IPS DF 19.7 (cell line): Measurements from ENCODE around the gene TMEM130.

Source experiments
- DNase-seq: peaks from one replicate; pipeline ENCODE4 v3.0.0-alpha.2; 2013; ENCODE audit warnings: low read depth, low spot score

TMEM130 gene

GRCh38 chr7:98808751-98809460 lies 60.9 kb downstream of the TMEM130 start:
- no peak for DNase-seq

- DNase-seq, result no peak
Observed at GRCh38 chr7:98807068-98808048, 62.5 kb downstream of the TMEM130 start.

DNA sequence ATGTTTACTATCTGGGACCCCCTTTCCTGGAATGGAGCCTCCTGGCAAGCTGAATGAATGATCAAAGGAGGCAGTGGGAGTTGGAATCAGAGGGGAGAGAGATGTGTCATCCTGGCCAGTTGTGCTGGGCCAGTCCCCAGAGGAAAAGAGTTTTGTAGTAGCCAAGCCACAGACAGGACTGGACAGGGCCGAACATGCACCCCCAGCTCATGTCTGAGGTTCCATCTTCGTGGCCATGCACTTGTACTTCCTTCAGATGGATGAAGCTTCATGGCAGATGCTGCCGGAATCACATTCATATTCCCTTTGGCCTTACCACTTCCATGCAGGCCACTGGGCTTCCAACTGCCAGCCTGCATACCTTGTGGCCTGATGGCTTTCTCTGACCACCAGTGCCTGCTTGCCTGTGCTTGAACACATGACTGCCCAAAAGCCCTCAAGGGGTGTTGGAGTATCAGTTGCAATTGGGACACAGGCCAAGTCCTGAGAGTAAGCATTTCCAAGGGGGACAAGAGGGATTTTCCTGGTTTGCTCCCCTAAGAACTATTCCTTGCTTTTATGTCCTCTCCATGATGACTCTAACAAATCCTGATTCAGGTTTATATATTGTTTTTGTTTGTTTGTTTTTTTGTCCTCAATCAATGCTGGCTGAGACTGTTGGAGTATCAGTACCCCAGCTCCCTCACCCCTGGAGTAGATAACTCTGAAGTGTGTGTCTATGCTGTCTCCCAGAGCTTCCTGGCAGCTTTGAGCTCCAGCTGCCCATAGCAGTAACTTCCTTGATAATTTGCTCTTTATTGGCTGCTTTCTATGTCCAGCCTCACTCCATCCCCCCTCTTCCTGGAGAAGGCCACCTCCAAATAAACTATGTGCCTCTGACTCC lies 63.6 kb downstream of the TMEM130 start:
- no peak for DNase-seq

DNA sequence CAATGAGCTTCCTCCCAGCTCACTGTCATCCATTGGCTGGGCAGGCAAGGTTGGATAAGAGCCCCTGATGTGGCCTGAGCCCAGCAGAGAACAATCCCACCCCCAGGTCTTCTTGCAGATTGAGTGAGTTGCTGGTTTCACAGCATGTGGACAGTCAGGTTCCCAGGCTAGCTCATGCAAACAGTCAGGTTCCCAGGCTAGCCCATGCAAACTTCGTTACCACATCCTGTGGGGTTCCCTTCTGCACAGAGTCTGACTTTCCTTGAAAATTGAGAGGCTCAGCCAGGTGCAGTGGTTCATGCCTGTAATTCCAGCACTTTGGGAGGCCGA lies 67.1 kb downstream of the TMEM130 start:
- DNase-seq, result no peak

DNA sequence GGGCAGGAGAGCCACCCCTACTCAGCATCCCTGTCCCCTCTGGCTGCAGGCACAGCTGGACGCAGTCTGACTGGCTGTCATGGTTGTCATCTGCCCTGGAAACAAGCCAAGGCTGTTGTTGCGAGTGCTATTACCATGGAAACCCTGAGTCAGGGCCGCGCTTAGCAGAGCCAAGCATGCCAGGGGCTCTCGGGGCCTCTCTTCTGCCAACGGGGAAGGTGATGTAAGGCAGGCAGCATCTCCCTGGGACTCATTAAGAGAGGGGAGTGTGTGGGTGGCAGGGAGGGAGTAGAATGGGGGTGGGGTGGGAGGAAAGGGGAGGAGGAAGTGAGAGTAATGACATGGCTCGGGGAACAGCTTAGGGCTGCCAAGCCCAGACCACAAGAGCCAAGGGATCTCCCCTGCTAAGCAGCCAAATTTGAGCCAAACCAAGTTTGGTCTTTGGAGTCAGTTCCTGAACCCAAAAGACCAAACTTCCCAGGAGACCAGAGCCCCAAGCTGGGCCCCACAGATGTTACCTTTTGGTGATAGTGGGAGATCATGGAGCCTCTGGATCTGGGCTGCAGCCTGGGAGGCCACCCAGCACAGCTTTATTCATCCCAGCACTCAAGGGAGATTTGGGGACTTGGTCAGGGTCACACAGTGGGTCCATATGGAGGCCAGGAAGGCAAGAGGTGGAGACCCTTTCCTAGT lies 67.6 kb downstream of the TMEM130 start:
- DNase-seq, result no peak

DNA sequence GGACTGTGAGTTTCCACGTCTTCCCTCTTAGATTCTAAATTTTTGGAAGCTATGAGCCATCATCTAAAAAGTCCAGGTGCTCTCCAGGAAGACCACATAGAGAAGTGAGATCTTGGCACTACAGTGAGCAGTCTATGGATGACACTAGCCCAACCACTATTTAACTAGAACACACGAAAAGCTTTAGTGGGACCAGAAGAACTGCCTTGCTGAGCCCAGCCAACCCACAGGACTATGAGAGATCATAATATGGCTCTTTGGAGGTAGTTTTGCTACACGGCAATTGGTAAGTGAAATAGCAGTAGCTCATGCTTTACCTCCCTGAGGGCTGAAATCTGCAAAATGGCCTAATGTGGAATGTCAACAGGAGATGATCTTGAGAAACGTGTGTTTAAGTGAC lies 68.8 kb downstream of the TMEM130 start:
- no peak for DNase-seq

DNA sequence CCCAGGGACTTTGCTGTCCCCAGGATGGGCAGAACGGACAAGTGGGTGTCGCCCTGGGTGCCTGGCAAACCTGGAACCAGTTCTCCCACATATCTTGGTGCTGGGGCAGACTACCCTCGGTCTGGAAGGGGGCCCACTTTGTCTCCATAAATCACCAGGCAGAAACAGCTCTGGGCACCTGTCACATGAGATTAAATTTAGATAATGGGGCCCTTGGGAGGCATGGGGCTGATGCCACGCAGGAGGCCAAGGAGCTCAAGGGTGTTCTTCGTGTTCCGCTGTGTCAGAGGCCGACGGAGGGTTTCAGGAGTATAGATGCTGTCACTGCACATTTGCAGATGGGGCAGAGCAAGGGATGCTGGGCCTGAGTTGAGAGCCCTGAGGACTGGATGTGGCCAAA lies 72.7 kb downstream of the TMEM130 start:
- no peak for DNase-seq
